ENCODE results near the gene ABHD2. TPM values are rescaled to one million over a fixed set of nuclear protein-coding genes. Genes with fewer than 3 reads are reported as not detected.
A peak's percentile ranks its signal among the peaks of the same experiment; 100 is the strongest.

ABHD2 gene
- total and polyA plus RNA-seq, 9 of the 15 experiments (the other 6 are each of a cell fraction or from before 2014, with no cell fraction given) = 16.9 to 99.8 (median 47.5) TPM

DNA sequence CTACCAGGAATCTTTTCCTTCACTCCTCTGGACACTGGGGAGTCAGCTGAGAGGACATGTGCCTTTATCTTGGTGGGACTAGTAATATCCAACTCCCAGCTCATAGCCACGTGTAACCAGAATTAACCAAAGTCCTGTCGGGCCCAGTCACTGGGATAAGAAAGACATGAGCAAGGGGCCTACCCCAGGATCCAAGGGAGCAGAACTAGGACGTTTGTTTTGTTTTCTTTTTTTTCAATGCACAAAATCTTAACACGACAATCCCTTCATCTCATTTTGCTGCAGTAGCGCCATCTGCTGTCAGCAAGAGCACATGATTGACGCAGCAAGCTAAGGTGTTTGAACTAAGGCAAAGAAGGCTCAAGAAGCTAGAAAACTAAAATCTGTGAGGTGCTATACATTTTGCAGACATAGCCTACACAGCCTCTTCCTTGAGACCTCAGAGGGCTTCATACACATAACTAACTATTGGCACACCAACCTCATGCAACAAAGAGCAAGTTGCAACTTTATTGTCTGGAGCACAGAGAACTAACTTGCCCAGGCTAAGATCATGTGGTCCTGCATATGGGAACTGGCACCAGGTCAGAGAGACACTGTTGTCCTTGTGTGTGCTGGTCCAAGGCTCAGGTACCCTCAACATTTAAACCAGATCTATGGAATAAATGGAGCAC is 89.5 kb downstream of the ABHD2 start (continued):
- TF ChIP-seq GATA2 (CRISPR knock-in tag; IDR thresholded peaks at IDR 0.05) (peak; percentile 21; the same call in 1 of the 2 replicates), RAD21 (CRISPR knock-in tag; conservative IDR thresholded peaks at IDR 0.05 in 1 of 2, IDR thresholded peaks at IDR 0.05 in 1 of 2) (peak; percentile 74 to 83), SP2 (IDR thresholded peaks at IDR 0.05; ENCODE audit: extremely low read depth, low read depth, low read length, poor library complexity, severe bottlenecking) (no peak), SMC3 (conservative IDR thresholded peaks at IDR 0.05; ENCODE audit: insufficient read depth, low read depth, low read length) (peak; percentile 88), STAG1 (CRISPR knock-in tag; IDR thresholded peaks at IDR 0.05; ENCODE audit: borderline replicate concordance) (peak; percentile 22; the same call in 1 of the 2 replicates), ZNF384 (IDR thresholded peaks at IDR 0.05; ENCODE audit: low read depth, low read length) (peak; percentile 77)
- TF ChIP-seq, protein P1, sequence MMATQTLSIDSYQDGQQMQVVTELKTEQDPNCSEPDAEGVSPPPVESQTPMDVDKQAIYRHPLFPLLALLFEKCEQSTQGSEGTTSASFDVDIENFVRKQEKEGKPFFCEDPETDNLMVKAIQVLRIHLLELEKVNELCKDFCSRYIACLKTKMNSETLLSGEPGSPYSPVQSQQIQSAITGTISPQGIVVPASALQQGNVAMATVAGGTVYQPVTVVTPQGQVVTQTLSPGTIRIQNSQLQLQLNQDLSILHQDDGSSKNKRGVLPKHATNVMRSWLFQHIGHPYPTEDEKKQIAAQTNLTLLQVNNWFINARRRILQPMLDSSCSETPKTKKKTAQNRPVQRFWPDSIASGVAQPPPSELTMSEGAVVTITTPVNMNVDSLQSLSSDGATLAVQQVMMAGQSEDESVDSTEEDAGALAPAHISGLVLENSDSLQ (IDR thresholded peaks at IDR 0.05) = peak; percentile 91
- TF ChIP-seq, protein P2, sequence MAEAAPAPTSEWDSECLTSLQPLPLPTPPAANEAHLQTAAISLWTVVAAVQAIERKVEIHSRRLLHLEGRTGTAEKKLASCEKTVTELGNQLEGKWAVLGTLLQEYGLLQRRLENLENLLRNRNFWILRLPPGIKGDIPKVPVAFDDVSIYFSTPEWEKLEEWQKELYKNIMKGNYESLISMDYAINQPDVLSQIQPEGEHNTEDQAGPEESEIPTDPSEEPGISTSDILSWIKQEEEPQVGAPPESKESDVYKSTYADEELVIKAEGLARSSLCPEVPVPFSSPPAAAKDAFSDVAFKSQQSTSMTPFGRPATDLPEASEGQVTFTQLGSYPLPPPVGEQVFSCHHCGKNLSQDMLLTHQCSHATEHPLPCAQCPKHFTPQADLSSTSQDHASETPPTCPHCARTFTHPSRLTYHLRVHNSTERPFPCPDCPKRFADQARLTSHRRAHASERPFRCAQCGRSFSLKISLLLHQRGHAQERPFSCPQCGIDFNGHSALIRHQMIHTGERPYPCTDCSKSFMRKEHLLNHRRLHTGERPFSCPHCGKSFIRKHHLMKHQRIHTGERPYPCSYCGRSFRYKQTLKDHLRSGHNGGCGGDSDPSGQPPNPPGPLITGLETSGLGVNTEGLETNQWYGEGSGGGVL (CRISPR knock-in tag; IDR thresholded peaks at IDR 0.05) = no peak
